ENCODE data around the gene OR2B6. TPM values are rescaled to one million over a fixed set of nuclear protein-coding genes. Genes with fewer than 3 reads are reported as not detected.
"Not testable (repeated sequence)": the region's sequence is repeated elsewhere in the genome, so short reads cannot be mapped to it uniquely, and the experiment has no call there.

The OR2B6 gene
- total RNA-seq, 1 donor from 2014 or later, result not detected

DNA sequence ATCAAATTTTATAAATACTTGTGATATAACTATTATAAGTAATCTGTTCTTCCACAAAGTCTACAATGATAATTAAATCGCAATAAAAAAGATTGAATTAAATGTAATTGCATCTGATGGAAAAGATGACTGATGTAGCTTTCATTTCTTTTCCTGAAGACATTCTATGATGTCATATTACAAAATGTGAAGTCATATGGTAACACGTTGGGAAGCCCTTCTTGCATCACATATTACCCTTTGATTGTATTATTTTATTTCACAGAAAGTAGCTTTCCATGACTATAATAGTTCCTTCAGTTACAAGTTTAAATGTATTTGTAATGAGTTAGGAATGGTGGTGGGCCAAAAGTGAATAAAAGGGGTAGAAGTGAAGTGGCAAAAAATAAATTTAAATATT lies 25.8 kb upstream of the OR2B6 start:
- no peaks in the 10 kb centered on the region for H3K4me1 Mint-ChIP-seq (ENCODE audit: low read depth, unreplicated experiment)
- Histone ChIP-seq H3K4me1 (ENCODE audit: insufficient read depth, low read length) (no peaks in the 10 kb centered on the region), H3K79me2 (ENCODE audit: insufficient read depth, low read length) (no peaks in the 10 kb centered on the region), H3K27me3 (ENCODE audit: insufficient read depth, low read length) (no peaks in the 10 kb centered on the region), H3K36me3 (ENCODE audit: insufficient read depth, low read length) (no peaks in the 10 kb centered on the region), H3K4me2 (ENCODE audit: low read length) (no peak overlapping the region), H3K9me3 (ENCODE audit: insufficient read depth, low read depth, low read length) (no peaks in the 10 kb centered on the region), H3K4me3 (ENCODE audit: insufficient read depth, low read depth, low read length) (no peak overlapping the region), H2AFZ (ENCODE audit: low read depth, low read length) (no peak overlapping the region), H3K9ac (ENCODE audit: low read length) (no peak overlapping the region), H4K20me1 (ENCODE audit: insufficient read depth, low read length) (no peaks in the 10 kb centered on the region), H3K27ac (ENCODE audit: low read depth, low read length) (no peak overlapping the region)
- TF ChIP-seq EZH2 (IDR thresholded peaks at IDR 0.05; ENCODE audit: insufficient read depth, low read length), result no peak
- TF ChIP-seq, protein P1, sequence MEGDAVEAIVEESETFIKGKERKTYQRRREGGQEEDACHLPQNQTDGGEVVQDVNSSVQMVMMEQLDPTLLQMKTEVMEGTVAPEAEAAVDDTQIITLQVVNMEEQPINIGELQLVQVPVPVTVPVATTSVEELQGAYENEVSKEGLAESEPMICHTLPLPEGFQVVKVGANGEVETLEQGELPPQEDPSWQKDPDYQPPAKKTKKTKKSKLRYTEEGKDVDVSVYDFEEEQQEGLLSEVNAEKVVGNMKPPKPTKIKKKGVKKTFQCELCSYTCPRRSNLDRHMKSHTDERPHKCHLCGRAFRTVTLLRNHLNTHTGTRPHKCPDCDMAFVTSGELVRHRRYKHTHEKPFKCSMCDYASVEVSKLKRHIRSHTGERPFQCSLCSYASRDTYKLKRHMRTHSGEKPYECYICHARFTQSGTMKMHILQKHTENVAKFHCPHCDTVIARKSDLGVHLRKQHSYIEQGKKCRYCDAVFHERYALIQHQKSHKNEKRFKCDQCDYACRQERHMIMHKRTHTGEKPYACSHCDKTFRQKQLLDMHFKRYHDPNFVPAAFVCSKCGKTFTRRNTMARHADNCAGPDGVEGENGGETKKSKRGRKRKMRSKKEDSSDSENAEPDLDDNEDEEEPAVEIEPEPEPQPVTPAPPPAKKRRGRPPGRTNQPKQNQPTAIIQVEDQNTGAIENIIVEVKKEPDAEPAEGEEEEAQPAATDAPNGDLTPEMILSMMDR (IDR thresholded peaks at IDR 0.05; ENCODE audit: insufficient read depth, low read depth, low read length), result no peak
- DNase-seq (ENCODE audit: low read depth), result no peak
- FAIRE-seq, result no peak
- no peak overlapping the region for H3K4me3 Mint-ChIP-seq (ENCODE audit: unreplicated experiment)
- H3K9me3 Mint-ChIP-seq (ENCODE audit: unreplicated experiment), result peaks cover 9% of the 10 kb centered on the region
- H3K27me3 Mint-ChIP-seq (ENCODE audit: low read depth, unreplicated experiment), result no peaks in the 10 kb centered on the region
- no peak overlapping the region for H3K27ac Mint-ChIP-seq (ENCODE audit: unreplicated experiment)
- peaks cover 2% of the 10 kb centered on the region for H3K36me3 Mint-ChIP-seq (ENCODE audit: low read depth, unreplicated experiment)

DNA sequence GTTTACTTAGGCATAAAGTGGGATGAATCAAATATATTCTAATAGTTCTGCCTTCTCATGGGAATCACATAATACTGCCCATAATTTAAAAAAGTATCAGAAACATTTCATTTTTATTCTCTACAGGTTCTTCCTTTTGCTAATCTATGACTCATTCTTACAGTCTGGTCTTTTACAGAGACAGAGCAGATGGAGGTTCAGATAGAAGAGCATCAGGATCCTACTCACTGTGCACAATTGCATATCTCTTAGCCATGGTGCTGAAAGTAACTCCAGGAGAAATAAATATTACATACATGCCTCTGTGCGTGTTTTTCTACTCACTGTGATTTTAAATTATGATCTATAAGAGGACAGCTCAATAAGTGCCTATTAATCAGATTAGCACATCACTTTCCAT lies 16.3 kb upstream of the OR2B6 start:
- TF ChIP-seq, protein P1 (IDR thresholded peaks at IDR 0.05; ENCODE audit: insufficient read depth, low read depth, low read length), result no peak
- TF ChIP-seq EZH2 (IDR thresholded peaks at IDR 0.05; ENCODE audit: insufficient read depth, low read length), result no peak
- no peaks in the 10 kb centered on the region for H3K4me1 ChIP-seq (ENCODE audit: insufficient read depth, low read length)
- FAIRE-seq (no peak), DNase-seq (ENCODE audit: low read depth) (no peak)
- no peaks in the 10 kb centered on the region for H3K4me1 Mint-ChIP-seq (ENCODE audit: low read depth, unreplicated experiment)
- H3K9ac ChIP-seq (ENCODE audit: low read length), result no peak overlapping the region
- H3K27ac ChIP-seq (ENCODE audit: low read depth, low read length), result no peak overlapping the region
- H2AFZ ChIP-seq (ENCODE audit: low read depth, low read length), result no peak overlapping the region
- peaks cover 1% of the 10 kb centered on the region for H3K9me3 Mint-ChIP-seq (ENCODE audit: unreplicated experiment)
- peaks cover 16% of the 10 kb centered on the region for H3K27me3 Mint-ChIP-seq (ENCODE audit: low read depth, unreplicated experiment)
- H3K36me3 Mint-ChIP-seq (ENCODE audit: low read depth, unreplicated experiment), result no peaks in the 10 kb centered on the region
- no peak overlapping the region for H3K4me3 Mint-ChIP-seq (ENCODE audit: unreplicated experiment)
- no peaks in the 10 kb centered on the region for H3K36me3 ChIP-seq (ENCODE audit: insufficient read depth, low read length)
- no peak overlapping the region for H3K4me3 ChIP-seq (ENCODE audit: insufficient read depth, low read depth, low read length)
- H3K27ac Mint-ChIP-seq (ENCODE audit: unreplicated experiment), result no peak overlapping the region
- no peaks in the 10 kb centered on the region for H3K79me2 ChIP-seq (ENCODE audit: insufficient read depth, low read length)
- no peaks in the 10 kb centered on the region for H4K20me1 ChIP-seq (ENCODE audit: insufficient read depth, low read length)
- no peaks in the 10 kb centered on the region for H3K9me3 ChIP-seq (ENCODE audit: insufficient read depth, low read depth, low read length)
- no peak overlapping the region for H3K4me2 ChIP-seq (ENCODE audit: low read length)
- H3K27me3 ChIP-seq (ENCODE audit: insufficient read depth, low read length), result no peaks in the 10 kb centered on the region

DNA sequence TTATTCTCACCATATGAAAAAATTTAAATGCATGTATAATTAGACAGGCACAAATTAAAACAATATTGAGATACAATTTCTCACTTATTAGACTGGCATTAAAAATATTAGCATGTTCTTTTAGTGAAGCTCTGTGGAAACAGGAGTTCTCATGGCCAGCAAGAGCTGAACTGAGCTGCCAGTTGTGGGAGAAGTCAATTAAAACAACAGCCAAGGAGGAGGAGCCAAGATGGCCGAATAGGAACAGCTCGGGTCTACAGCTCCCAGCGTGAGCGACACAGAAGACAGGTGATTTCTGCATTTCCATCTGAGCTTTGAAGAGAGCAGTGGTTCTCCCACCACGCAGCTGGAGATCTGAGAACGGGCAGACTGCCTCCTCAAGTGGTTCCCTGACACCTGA lies 14.0 kb upstream of the OR2B6 start:
- not testable (repeated sequence) for FAIRE-seq; H3K4me1 Mint-ChIP-seq (ENCODE audit: low read depth, unreplicated experiment); DNase-seq (ENCODE audit: low read depth); H3K27me3 Mint-ChIP-seq (ENCODE audit: low read depth, unreplicated experiment); H3K27me3 ChIP-seq (ENCODE audit: insufficient read depth, low read length); H3K27ac Mint-ChIP-seq (ENCODE audit: unreplicated experiment); H2AFZ ChIP-seq (ENCODE audit: low read depth, low read length); H3K79me2 ChIP-seq (ENCODE audit: insufficient read depth, low read length); H3K9me3 Mint-ChIP-seq (ENCODE audit: unreplicated experiment); H3K4me3 ChIP-seq (ENCODE audit: insufficient read depth, low read depth, low read length); H3K4me3 Mint-ChIP-seq (ENCODE audit: unreplicated experiment); H3K9me3 ChIP-seq (ENCODE audit: insufficient read depth, low read depth, low read length); H3K4me2 ChIP-seq (ENCODE audit: low read length); H3K27ac ChIP-seq (ENCODE audit: low read depth, low read length); H4K20me1 ChIP-seq (ENCODE audit: insufficient read depth, low read length); H3K36me3 Mint-ChIP-seq (ENCODE audit: low read depth, unreplicated experiment); H3K36me3 ChIP-seq (ENCODE audit: insufficient read depth, low read length); H3K9ac ChIP-seq (ENCODE audit: low read length); H3K4me1 ChIP-seq (ENCODE audit: insufficient read depth, low read length)
